Astrocyte (in vitro differentiated cells and primary cell): ENCODE measurements around the gene STX4. TPM values are rescaled to one million over a fixed set of nuclear protein-coding genes. Genes with fewer than 3 reads are reported as not detected.

ENCODE experiments used
- DNase-seq: peaks from one replicate; pipeline ENCODE4 v3.0.0-alpha.2; 2010; ENCODE audit warnings: low read depth
- FAIRE-seq: peaks from 2 replicates; lab custom pipeline; 2011; peaks lifted over from hg19 to GRCh38; lab: Jason Lieb, UNC
- H2AFZ ChIP-seq: 2 replicates; pipeline ENCODE4 v1.6.0; 2012; ENCODE audit warnings: low read depth, low read length, inconsistent platforms
- H3K27ac ChIP-seq: 2 replicates; pipeline ENCODE4 v1.5.1; 2011; ENCODE audit warnings: low read depth, low read length, inconsistent platforms
- H3K27me3 ChIP-seq: 2 replicates; pipeline ENCODE4 v1.6.0; 2011; ENCODE audit warnings: low read length, inconsistent platforms; ENCODE audit not compliant: insufficient read depth
- H3K36me3 ChIP-seq: 2 replicates; pipeline ENCODE4 v1.5.1; 2011; ENCODE audit warnings: low read length, inconsistent platforms; ENCODE audit not compliant: insufficient read depth
- H3K4me1 ChIP-seq: 2 replicates; pipeline ENCODE4 v1.5.1; 2011; ENCODE audit warnings: low read length, inconsistent platforms; ENCODE audit not compliant: insufficient read depth
- H3K4me2 ChIP-seq: 2 replicates; pipeline ENCODE4 v1.6.0; 2012; ENCODE audit warnings: low read length, inconsistent platforms
- H3K4me3 ChIP-seq: 2 replicates; pipeline ENCODE4 v1.5.1; 2011; ENCODE audit warnings: low read depth, mild to moderate bottlenecking, low read length, inconsistent platforms; ENCODE audit not compliant: insufficient read depth
- H3K79me2 ChIP-seq: 2 replicates; pipeline ENCODE4 v1.6.0; 2012; ENCODE audit warnings: mild to moderate bottlenecking, low read length, inconsistent platforms; ENCODE audit not compliant: insufficient read depth
- H3K9ac ChIP-seq: 2 replicates; pipeline ENCODE4 v1.6.0; 2012; ENCODE audit warnings: mild to moderate bottlenecking, low read length, inconsistent platforms
- H3K9me3 ChIP-seq: 2 replicates; pipeline ENCODE4 v1.5.1; 2012; ENCODE audit warnings: low read depth, mild to moderate bottlenecking, low read length, inconsistent platforms; ENCODE audit not compliant: insufficient read depth
- H4K20me1 ChIP-seq: 2 replicates; pipeline ENCODE4 v1.6.0; 2012; ENCODE audit warnings: low read length, inconsistent platforms; ENCODE audit not compliant: insufficient read depth
- H3K27ac Mint-ChIP-seq: one replicate; pipeline ENCODE4 v1.8.0; 2021; ENCODE audit warnings: mild to moderate bottlenecking, mixed read lengths; ENCODE audit not compliant: unreplicated experiment
- H3K27me3 Mint-ChIP-seq: one replicate; pipeline ENCODE4 v1.8.0; 2021; ENCODE audit warnings: low read depth, mixed read lengths; ENCODE audit not compliant: unreplicated experiment
- H3K36me3 Mint-ChIP-seq: one replicate; pipeline ENCODE4 v1.8.0; 2021; ENCODE audit warnings: low read depth, mixed read lengths; ENCODE audit not compliant: unreplicated experiment
- H3K4me1 Mint-ChIP-seq: one replicate; pipeline ENCODE4 v1.8.0; 2021; ENCODE audit warnings: low read depth, mixed read lengths; ENCODE audit not compliant: unreplicated experiment
- H3K4me3 Mint-ChIP-seq: one replicate; pipeline ENCODE4 v1.8.0; 2021; ENCODE audit warnings: mild to moderate bottlenecking, moderate library complexity, mixed read lengths; ENCODE audit not compliant: unreplicated experiment
- H3K9me3 Mint-ChIP-seq: one replicate; pipeline ENCODE4 v1.8.0; 2021; ENCODE audit warnings: mild to moderate bottlenecking, mixed read lengths; ENCODE audit not compliant: unreplicated experiment
- EZH2 ChIP-seq: IDR thresholded peaks from 2 replicates; pipeline ENCODE4 v1.6.1; 2012; ENCODE audit warnings: mild to moderate bottlenecking, low read length, inconsistent platforms; ENCODE audit not compliant: insufficient read depth
- total RNA-seq: library from RNA; stranded (reverse); gene quantifications from 2 replicates; pipeline ENCODE4 v1.2.1, GENCODE V29; 2021
- TF ChIP-seq, protein P1 (sequence below): IDR thresholded peaks from 2 replicates; pipeline ENCODE4 v1.5.1; 2011; ENCODE audit warnings: low read depth, mild to moderate bottlenecking, inconsistent platforms, low read length, moderate library complexity; ENCODE audit not compliant: insufficient read depth

Gene STX4
- total RNA-seq, 1 donor from 2014 or later = 56.0 TPM

DNA sequence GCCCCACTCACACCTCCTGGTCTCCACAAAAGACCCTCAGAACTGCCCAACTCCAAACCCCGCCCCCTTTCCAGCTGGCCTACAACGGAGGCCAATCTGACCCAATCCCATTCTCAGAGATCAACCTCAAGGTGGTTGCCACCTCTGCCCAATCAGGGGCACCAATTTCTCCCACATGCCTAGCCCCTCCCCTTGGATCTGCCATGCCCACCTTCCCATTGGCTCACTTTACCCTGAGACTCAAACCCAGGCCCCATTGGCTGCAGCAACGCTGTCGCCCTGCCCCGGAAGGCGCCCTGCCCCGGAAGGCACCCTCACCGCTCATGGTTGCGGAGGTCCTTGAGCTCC lies 30.1 kb downstream of the STX4 start:
- peaks cover 22% of the 10 kb centered on the region for H3K36me3 Mint-ChIP-seq
- no peaks in the 10 kb centered on the region for H3K27me3 Mint-ChIP-seq
- H3K4me1 ChIP-seq = peaks cover 19% of the 10 kb centered on the region
- H3K79me2 ChIP-seq = peaks cover 63% of the 10 kb centered on the region
- no peak for FAIRE-seq
- H3K36me3 ChIP-seq = peaks cover 16% of the 10 kb centered on the region
- H3K4me3 Mint-ChIP-seq = no peak overlapping the region
- H2AFZ ChIP-seq = no peak overlapping the region
- H3K9me3 Mint-ChIP-seq = no peaks in the 10 kb centered on the region
- DNase-seq = no peak
- peaks cover 16% of the 10 kb centered on the region for H3K4me1 Mint-ChIP-seq
- H3K4me2 ChIP-seq = peak overlapping the region; percentile 15
- H3K4me3 ChIP-seq = no peak overlapping the region
- TF ChIP-seq EZH2 = no peak
- TF ChIP-seq, protein P1, sequence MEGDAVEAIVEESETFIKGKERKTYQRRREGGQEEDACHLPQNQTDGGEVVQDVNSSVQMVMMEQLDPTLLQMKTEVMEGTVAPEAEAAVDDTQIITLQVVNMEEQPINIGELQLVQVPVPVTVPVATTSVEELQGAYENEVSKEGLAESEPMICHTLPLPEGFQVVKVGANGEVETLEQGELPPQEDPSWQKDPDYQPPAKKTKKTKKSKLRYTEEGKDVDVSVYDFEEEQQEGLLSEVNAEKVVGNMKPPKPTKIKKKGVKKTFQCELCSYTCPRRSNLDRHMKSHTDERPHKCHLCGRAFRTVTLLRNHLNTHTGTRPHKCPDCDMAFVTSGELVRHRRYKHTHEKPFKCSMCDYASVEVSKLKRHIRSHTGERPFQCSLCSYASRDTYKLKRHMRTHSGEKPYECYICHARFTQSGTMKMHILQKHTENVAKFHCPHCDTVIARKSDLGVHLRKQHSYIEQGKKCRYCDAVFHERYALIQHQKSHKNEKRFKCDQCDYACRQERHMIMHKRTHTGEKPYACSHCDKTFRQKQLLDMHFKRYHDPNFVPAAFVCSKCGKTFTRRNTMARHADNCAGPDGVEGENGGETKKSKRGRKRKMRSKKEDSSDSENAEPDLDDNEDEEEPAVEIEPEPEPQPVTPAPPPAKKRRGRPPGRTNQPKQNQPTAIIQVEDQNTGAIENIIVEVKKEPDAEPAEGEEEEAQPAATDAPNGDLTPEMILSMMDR = no peak
- no peak overlapping the region for H3K9ac ChIP-seq
- peak overlapping the region; percentile 93 for H3K27ac ChIP-seq
- peak overlapping the region; percentile 86 for H3K27ac Mint-ChIP-seq
- H4K20me1 ChIP-seq = no peaks in the 10 kb centered on the region
- H3K27me3 ChIP-seq = no peaks in the 10 kb centered on the region
- no peaks in the 10 kb centered on the region for H3K9me3 ChIP-seq

DNA sequence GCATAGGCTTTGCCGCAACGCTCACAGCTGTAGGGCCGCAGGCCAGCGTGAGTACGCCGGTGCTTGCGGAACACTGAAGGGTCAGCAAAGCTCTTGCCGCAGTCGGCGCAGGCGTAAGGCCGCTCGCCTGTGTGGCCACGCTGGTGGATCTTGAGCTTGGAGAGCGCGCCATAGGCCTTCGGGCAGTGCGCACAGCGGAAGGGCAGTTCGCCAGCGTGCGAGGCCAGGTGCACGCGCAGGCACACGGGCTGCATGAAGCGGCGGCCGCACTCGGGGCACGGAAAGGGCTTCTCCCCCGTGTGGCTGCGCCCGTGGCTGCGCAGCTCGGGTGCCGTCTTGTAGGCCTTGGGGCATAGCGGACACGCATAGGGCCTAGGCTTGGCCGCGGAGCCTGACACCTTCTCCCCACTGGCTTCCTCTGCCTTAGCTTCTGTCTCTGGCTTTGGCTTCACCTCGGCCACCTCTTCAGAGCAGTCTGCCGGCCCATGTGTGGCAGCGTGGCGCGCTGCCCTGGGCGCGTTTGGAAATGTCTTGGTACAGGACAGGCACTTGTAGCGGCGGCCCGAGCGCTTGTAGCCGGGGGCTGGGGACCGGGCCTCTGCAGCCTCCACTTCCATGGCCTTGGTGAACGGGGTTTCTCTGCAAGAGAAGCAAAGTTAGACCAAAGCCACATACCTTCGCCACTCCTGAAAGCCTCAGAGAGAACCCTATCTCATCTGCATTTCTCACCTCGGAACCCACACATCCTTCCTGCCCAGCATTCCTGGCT lies 30.7 kb downstream of the STX4 start:
- peak; percentile 24 for DNase-seq
- Histone ChIP-seq H2AFZ (no peak overlapping the region), H3K4me3 (peak overlapping the region; percentile 2), H3K27ac (peak overlapping the region; percentile 93), H3K36me3 (peaks cover 16% of the 10 kb centered on the region), H3K9me3 (no peaks in the 10 kb centered on the region), H3K4me1 (peaks cover 19% of the 10 kb centered on the region), H3K79me2 (peaks cover 68% of the 10 kb centered on the region), H3K27me3 (no peaks in the 10 kb centered on the region), H3K9ac (peak overlapping the region; percentile 75), H4K20me1 (peaks cover 1% of the 10 kb centered on the region), H3K4me2 (peak overlapping the region; percentile 79)
- Mint-ChIP-seq H3K9me3 (no peaks in the 10 kb centered on the region), H3K4me3 (peak overlapping the region; percentile 75), H3K36me3 (peaks cover 22% of the 10 kb centered on the region), H3K4me1 (peaks cover 16% of the 10 kb centered on the region), H3K27ac (peak overlapping the region; percentile 100), H3K27me3 (no peaks in the 10 kb centered on the region)
- FAIRE-seq = no peak
- no peak for TF ChIP-seq EZH2
- TF ChIP-seq, protein P1 = no peak
